Pancreas (tissue), 10 donors: ENCODE data around the gene DPH5. TPM values are rescaled to one million over a fixed set of nuclear protein-coding genes. Genes with fewer than 3 reads are reported as not detected.

Experiments
- ATAC-seq, 4 donors: fragments of 200-7000 bp; cut with Tn5 transposase; one replicate each; pipeline versions ENCODE4 v1.8.0 to v1.9.1; 2020; ENCODE audit warnings: mild to moderate bottlenecking in 4 of 4, moderate library complexity in 4 of 4
- DNase-seq, 6 donors: peaks; one replicate each; pipeline ENCODE4 v3.0.0-alpha.2; 2020
- FAIRE-seq: peaks from 2 replicates; lab custom pipeline; 2012; peaks lifted over from hg19 to GRCh38; lab: Jason Lieb, UNC
- H3K27ac ChIP-seq, 4 donors: fragments of 200-600 bp; sonication (generic); 1 replicate in 3 of 4; 2 replicates in 1 of 4; pipeline versions ENCODE4 v1.5.0 to v1.8.0; 2020
- H3K27me3 ChIP-seq, 4 donors: fragments of 200-600 bp; one replicate each; pipeline ENCODE4 v1.8.0; 2021
- H3K36me3 ChIP-seq, 3 donors: fragments of 200-600 bp; sonication (generic) in 1 of 3; one replicate each; pipeline versions ENCODE4 v1.5.0 to v1.8.0; 2020 to 2021
- H3K4me1 ChIP-seq, 3 donors: fragments of 200-600 bp; one replicate each; pipeline ENCODE4 v1.8.0; 2021
- H3K4me3 ChIP-seq, 4 donors: fragments of 200-600 bp; sonication (generic) in 2 of 4; one replicate each; pipeline versions ENCODE4 v1.5.0 to v1.8.0; 2020 to 2021
- H3K9me3 ChIP-seq, 4 donors: fragments of 200-600 bp; one replicate each; pipeline ENCODE4 v1.8.0; 2021
- whole genome bisulfite sequencing, 2 donors: extraction: QIAGEN DNeasy Blood & Tissue Kit; methylation state at CpG; one replicate each; pipeline ENCODE4 v1.1.7; 2013; 5-methylcytosine and 5-hydroxymethylcytosine counted together
- intact Hi-C, 3 donors: fragments of 100-400 bp; cut with DNase I; formaldehyde crosslinking; loops; one replicate each; pipeline versions ENCODE4 v1.11.1 to v1.14.2; 2022
- polyA plus RNA-seq, 2 donors: library from polyadenylated mRNA; stranded (reverse); fragments of 200-250 nt; gene quantifications; one replicate each; pipeline ENCODE4 v1.2.3, GENCODE V29; 2013
- total RNA-seq, 6 donors: library from RNA; stranded (reverse); fragmentation: NEBNext Ultra II Directional in 4 of 6; extraction: Animal tissue kit (Norgen Biotek cat#: 25700) in 4 of 6; gene quantifications; one replicate each; pipeline versions ENCODE4 v1.2.1 to v1.2.4, GENCODE V29; 2021 to 2023
- TF ChIP-seq, protein P1 (sequence below), 4 donors: fragments of 200-600 bp; sonication (generic) in 3 of 4; IDR thresholded peaks; one replicate each; pipeline versions ENCODE4 v1.5.0 to v1.8.0; 2021; ENCODE audit warnings: antibody characterized with exemption in 4 of 4
- donor health status: healthy with polysubstance abuse.
- donor health status: DM: no; HTN: no; CAD: no; lungs with moderate emphysema.
- donor health status: DM: no; HTN: no; CAD: no.
- donor health status: control.
- donor health status: control.
- donor health status: Bipolar disorder and iron deficiency.
- donor health status: DM: yes; HTN: yes; CAD: no.
- donor health status: DM: no; HTN: no; CAD: no.
- donor health status: DM: no; HTN: no; CAD: no.
- donor health status: DM: yes; HTN: yes; CAD: no.

Gene DPH5
- total and polyA plus RNA-seq, 8 donors: 17.5 to 29.5 (median 24.4) TPM

GRCh38 chr1:100942304-100943046, 83.1 kb downstream of the DPH5 start:
- H3K4me1 ChIP-seq: peaks cover 0 to 3% (median 0%) of the 10 kb centered on the region in 3 donors
- H3K4me3 ChIP-seq: no peak overlapping the region
- ATAC-seq: no peak
- intact Hi-C loops: no loop called here
- TF ChIP-seq, protein P1, sequence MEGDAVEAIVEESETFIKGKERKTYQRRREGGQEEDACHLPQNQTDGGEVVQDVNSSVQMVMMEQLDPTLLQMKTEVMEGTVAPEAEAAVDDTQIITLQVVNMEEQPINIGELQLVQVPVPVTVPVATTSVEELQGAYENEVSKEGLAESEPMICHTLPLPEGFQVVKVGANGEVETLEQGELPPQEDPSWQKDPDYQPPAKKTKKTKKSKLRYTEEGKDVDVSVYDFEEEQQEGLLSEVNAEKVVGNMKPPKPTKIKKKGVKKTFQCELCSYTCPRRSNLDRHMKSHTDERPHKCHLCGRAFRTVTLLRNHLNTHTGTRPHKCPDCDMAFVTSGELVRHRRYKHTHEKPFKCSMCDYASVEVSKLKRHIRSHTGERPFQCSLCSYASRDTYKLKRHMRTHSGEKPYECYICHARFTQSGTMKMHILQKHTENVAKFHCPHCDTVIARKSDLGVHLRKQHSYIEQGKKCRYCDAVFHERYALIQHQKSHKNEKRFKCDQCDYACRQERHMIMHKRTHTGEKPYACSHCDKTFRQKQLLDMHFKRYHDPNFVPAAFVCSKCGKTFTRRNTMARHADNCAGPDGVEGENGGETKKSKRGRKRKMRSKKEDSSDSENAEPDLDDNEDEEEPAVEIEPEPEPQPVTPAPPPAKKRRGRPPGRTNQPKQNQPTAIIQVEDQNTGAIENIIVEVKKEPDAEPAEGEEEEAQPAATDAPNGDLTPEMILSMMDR (IDR thresholded peaks at IDR 0.05): no peak
- WGBS, 2 donors: 72 to 82% methylated on average over 2 of the region's 2 CpGs
- H3K27ac ChIP-seq: no peak overlapping the region
- FAIRE-seq: no peak
- no peaks in the 10 kb centered on the region for H3K9me3 ChIP-seq
- no peak for DNase-seq
- no peaks in the 10 kb centered on the region for H3K36me3 ChIP-seq
- no peaks in the 10 kb centered on the region for H3K27me3 ChIP-seq

GRCh38 chr1:100941580-100942216, 83.9 kb downstream of the DPH5 start:
- no peaks in the 10 kb centered on the region for H3K9me3 ChIP-seq
- WGBS, 2 donors: 95 to 97% methylated on average over 9 of the region's 9 CpGs

DNA sequence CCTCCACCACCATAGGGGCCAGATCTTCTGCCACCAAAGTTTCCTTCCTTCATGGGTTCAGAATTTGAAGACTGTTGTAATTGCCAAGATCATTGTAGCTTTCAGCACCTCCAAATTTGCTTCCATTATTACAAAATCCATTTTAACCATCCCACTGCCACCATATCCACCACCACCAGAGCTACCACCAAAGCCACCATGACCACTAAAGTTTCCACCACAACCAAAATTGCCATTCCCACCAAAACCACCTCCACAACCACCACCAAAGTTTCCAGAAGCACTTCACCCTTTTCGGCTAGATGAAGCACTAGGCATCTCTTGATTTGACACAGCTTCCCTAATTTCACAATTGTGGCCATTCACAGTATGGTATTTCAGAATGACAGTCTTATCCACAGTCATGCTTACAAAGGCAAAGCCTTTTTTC, 84.5 kb downstream of the DPH5 start:
- intact Hi-C loops: no loop called here
- WGBS, 2 donors: 94 to 100% methylated on average over 1 of the region's 1 CpG
- TF ChIP-seq, protein P1 (IDR thresholded peaks at IDR 0.05): no peak
- no peaks in the 10 kb centered on the region for H3K9me3 ChIP-seq
- H3K27ac ChIP-seq: no peak overlapping the region
- H3K36me3 ChIP-seq: no peaks in the 10 kb centered on the region
- no peak for DNase-seq
- no peaks in the 10 kb centered on the region for H3K27me3 ChIP-seq
- H3K4me3 ChIP-seq: no peak overlapping the region
- no peak for ATAC-seq
- peaks cover 0 to 3% (median 0%) of the 10 kb centered on the region in 3 donors for H3K4me1 ChIP-seq
- no peak for FAIRE-seq

More at GRCh38 chr1:100941580-100942216, 83.9 kb downstream of the DPH5 start:
- TF ChIP-seq, protein P1 (IDR thresholded peaks at IDR 0.05): no peak
- no peaks in the 10 kb centered on the region for H3K27me3 ChIP-seq
- H3K4me3 ChIP-seq: no peak overlapping the region
- DNase-seq (no peak), ATAC-seq (no peak), FAIRE-seq (no peak)
- H3K27ac ChIP-seq: no peak overlapping the region
- intact Hi-C loops: no loop called here
- H3K4me1 ChIP-seq: peaks cover 0 to 3% (median 0%) of the 10 kb centered on the region in 3 donors
- no peaks in the 10 kb centered on the region for H3K36me3 ChIP-seq

Other genes with a start within 250 kb of the DPH5 start
- 1 to 10 TPM; 3.6 to 6.9 (median 5.8) TPM for gene EXTL2, start 130.9 kb downstream of the DPH5 start, total RNA-seq
- gene EXTL2, start 130.9 kb downstream of the DPH5 start, polyA plus RNA-seq: 1 to 10 TPM; 6.5 to 8.8 TPM
- 10 to 100 TPM; 10.4 to 21.4 (median 14.4) TPM for gene SLC30A7, start 129.7 kb downstream of the DPH5 start, total RNA-seq
- 1 to 10 TPM; 2.5 to 4.9 TPM for gene SLC30A7, start 129.7 kb downstream of the DPH5 start, polyA plus RNA-seq
- 1 to 10 TPM; 2.3 to 6.5 (median 5.7) TPM for gene S1PR1, start 211.2 kb upstream of the DPH5 start, total RNA-seq
- 10 to 100 TPM in 1 of 2 donors, 1 to 10 TPM in 1; 4.0 to 10.1 TPM for gene S1PR1, start 211.2 kb upstream of the DPH5 start, polyA plus RNA-seq